Measurements from ENCODE around the gene GATD1. TPM values are rescaled to one million over a fixed set of nuclear protein-coding genes. Genes with fewer than 3 reads are reported as not detected.

The GATD1 gene
- total RNA-seq, 2 donors from 2014 or later, result 31.9 to 34.4 TPM

DNA sequence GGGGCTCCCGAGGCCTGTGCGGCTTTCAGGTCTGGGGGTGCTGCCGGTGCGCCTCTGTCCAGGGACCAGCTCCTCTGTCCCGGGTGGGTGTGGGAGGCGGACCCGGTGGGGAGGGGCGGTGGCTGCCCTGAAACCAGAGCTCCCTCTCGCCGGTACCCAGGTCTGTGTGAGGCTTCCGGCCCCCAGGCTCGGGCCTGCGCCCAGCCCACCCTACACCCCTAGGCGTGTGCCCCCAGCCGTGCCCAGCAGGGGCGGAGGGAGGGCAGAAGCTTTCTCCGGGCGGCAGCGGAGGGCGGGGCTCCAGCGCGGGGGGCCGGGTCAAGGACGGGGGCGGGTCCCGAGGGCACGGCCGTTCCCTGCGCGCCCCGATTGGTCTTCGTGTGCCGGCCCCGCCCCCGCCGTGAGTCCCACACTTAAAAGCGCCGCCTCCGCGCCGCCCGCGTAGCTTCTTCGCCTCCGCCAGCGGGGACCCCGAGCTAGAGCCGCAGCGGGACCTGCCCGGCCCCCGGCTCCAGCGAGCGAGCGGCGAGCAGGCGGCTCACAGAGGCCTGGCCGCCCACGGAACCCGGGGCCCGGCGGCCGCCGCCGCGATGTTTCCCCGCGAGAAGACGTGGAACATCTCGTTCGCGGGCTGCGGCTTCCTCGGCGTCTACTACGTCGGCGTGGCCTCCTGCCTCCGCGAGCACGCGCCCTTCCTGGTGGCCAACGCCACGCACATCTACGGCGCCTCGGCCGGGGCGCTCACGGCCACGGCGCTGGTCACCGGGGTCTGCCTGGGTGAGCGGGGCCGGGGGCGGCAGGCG lies 42.0 kb upstream of the GATD1 start:
- Mint-ChIP-seq H3K9me3 (no peaks in the 10 kb centered on the region), H3K36me3 (ENCODE audit: insufficient read depth in 2 of 2) (no peaks in the 10 kb centered on the region), H3K27me3 (ENCODE audit: low read depth) (no peaks in the 10 kb centered on the region), H3K4me3 (peak overlapping the region; percentile 87 to 89), H3K4me1 (ENCODE audit: low read depth) (peaks cover 11% of the 10 kb centered on the region), H3K27ac (no peak overlapping the region)
- peak; percentile 80 to 81 for ATAC-seq (replicated peaks in 1 of 2)
- DNase-seq, result peak; percentile 94 to 95

- peak within 1 kb of the TSS; percentile 87 to 89 for H3K4me3 Mint-ChIP-seq
- no peaks in the 10 kb centered on the region for H3K9me3 Mint-ChIP-seq
- peaks cover 0 to 3% of the 10 kb centered on the region in 2 donors for H3K36me3 Mint-ChIP-seq (ENCODE audit: insufficient read depth in 2 of 2)
- peaks cover 15% of the 10 kb centered on the region for H3K4me1 Mint-ChIP-seq (ENCODE audit: low read depth)
- H3K27ac Mint-ChIP-seq, result no peak within 1 kb of the TSS
- no peak for ATAC-seq (replicated peaks in 1 of 2)
- no peak for DNase-seq
- H3K27me3 Mint-ChIP-seq (ENCODE audit: low read depth), result no peaks in the 10 kb centered on the region
Measured at GRCh38 chr11:818396-819128, 41.3 kb upstream of the GATD1 start, which contains the start of gene PNPLA2. Gene PNPLA2 (plus strand): TSS chr11:818914. CDS start chr11:819719, 805 bp downstream.

DNA sequence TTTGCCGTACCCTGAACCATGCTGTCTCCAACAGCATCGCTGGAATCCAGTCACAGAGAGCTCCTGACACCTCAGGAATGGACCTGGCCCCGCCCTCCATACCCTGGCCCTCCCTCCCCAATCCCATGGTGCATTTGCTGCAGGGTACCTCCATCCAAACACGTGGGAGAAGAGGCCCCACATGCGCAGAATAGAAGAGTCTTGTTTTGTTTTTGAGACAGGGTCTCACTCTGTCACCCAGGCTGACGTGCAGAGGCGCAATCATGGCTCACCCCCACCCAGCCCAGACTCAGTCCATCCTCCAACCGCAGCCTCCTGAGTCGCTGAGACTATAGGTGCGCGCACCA lies 39.1 kb upstream of the GATD1 start:
- Mint-ChIP-seq H3K9me3 (no peaks in the 10 kb centered on the region), H3K36me3 (ENCODE audit: insufficient read depth in 2 of 2) (peaks cover 5 to 8% of the 10 kb centered on the region in 2 donors), H3K27me3 (ENCODE audit: low read depth) (no peaks in the 10 kb centered on the region), H3K27ac (no peak overlapping the region), H3K4me1 (ENCODE audit: low read depth) (peaks cover 29% of the 10 kb centered on the region), H3K4me3 (no peak overlapping the region)
- no peak for DNase-seq
- no peak for ATAC-seq (replicated peaks in 1 of 2)

DNA sequence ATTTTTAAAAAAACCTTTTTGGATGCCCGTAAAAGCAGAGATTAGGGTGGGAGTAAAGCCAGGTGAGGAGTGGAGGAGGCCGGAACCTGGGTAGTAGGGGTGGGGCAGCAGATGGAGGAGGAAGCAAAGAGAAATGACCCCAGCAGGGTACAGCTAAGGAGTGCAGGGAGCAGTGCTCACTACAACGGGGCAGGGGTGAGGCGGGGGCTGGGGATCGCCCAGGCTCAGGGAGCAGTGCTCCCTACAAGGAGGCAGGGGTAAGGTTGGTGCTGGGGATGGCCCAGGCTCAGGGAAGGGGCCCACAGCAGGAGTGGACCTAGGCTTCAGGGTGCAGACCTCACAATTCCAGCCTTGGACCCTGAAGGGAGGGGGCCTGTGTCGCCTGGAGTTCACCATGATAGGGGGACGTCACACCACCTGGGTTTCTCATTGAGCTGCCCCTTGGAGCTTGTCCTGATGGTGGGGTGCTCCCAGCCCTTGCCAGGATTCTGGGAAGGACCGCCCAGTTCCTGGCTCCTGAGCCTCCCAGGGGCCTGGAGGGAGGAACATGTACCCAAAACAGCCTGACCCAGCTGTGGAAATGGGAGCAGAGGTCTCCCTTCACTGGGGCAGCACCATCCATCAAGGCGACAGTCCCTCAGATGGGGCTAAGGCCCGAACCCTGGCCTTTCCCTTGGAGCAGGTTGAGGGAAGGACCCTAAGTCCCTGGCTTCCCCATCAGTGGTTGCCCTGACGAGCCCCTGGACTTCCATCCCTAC lies 38.6 kb upstream of the GATD1 start:
- Mint-ChIP-seq H3K4me1 (ENCODE audit: low read depth) (peaks cover 32% of the 10 kb centered on the region), H3K9me3 (no peaks in the 10 kb centered on the region), H3K27ac (no peak overlapping the region), H3K27me3 (ENCODE audit: low read depth) (no peaks in the 10 kb centered on the region), H3K4me3 (no peak overlapping the region), H3K36me3 (ENCODE audit: insufficient read depth in 2 of 2) (peaks cover 5 to 11% of the 10 kb centered on the region in 2 donors)
- ATAC-seq (replicated peaks in 1 of 2) (no peak), DNase-seq (no peak)

GRCh38 chr11:813456-814096 lies 36.3 kb upstream of the GATD1 start:
- DNase-seq, result no peak
- Mint-ChIP-seq H3K36me3 (ENCODE audit: insufficient read depth in 2 of 2) (peaks cover 5 to 14% of the 10 kb centered on the region in 2 donors), H3K4me3 (no peak overlapping the region), H3K27me3 (ENCODE audit: low read depth) (no peaks in the 10 kb centered on the region), H3K4me1 (ENCODE audit: low read depth) (peaks cover 40% of the 10 kb centered on the region), H3K27ac (no peak overlapping the region), H3K9me3 (no peaks in the 10 kb centered on the region)
- ATAC-seq (replicated peaks in 1 of 2), result no peak

GRCh38 chr11:813072-813455 lies 35.8 kb upstream of the GATD1 start:
- Mint-ChIP-seq H3K4me1 (ENCODE audit: low read depth) (peaks cover 45% of the 10 kb centered on the region), H3K27ac (no peak overlapping the region), H3K27me3 (ENCODE audit: low read depth) (no peaks in the 10 kb centered on the region), H3K9me3 (no peaks in the 10 kb centered on the region), H3K36me3 (ENCODE audit: insufficient read depth in 2 of 2) (peaks cover 5 to 14% of the 10 kb centered on the region in 2 donors), H3K4me3 (no peak overlapping the region)
- ATAC-seq (replicated peaks in 1 of 2) (no peak), DNase-seq (no peak)

GRCh38 chr11:812390-812789 lies 35.1 kb upstream of the GATD1 start:
- DNase-seq, result no peak
- peaks cover 5 to 14% of the 10 kb centered on the region in 2 donors for H3K36me3 Mint-ChIP-seq (ENCODE audit: insufficient read depth in 2 of 2)
- H3K27me3 Mint-ChIP-seq (ENCODE audit: low read depth), result no peaks in the 10 kb centered on the region
- no peak for ATAC-seq (replicated peaks in 1 of 2)
- peak overlapping the region; percentile 90 to 98 for H3K4me3 Mint-ChIP-seq
- no peaks in the 10 kb centered on the region for H3K9me3 Mint-ChIP-seq
- H3K27ac Mint-ChIP-seq, result peak overlapping the region; percentile 19
- peaks cover 47% of the 10 kb centered on the region for H3K4me1 Mint-ChIP-seq (ENCODE audit: low read depth)

GRCh38 chr11:811446-812245 lies 34.4 kb upstream of the GATD1 start:
- H3K4me1 Mint-ChIP-seq (ENCODE audit: low read depth), result peaks cover 48% of the 10 kb centered on the region

DNA sequence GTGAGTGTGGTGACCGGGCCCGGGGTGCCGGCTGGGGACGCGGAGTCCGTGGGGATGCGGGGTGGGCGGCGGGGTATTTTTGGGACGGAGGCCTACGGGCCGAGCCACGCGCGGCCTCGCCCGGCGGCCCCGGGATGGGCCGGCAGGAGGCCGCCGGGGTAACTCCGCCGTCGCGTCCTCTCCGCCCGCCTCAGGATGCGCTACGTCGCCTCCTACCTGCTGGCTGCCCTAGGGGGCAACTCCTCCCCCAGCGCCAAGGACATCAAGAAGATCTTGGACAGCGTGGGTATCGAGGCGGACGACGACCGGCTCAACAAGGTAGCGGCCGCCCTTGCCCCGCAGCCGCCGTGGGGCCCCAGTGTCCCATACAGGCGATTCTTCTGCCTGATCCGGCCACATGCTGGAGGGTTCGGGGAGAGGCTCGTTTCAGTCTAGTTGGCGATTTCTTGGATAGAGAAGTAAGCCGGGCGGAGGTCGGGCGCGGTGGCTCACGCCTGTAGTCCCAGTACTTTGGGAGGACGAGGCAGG lies 32.8 kb upstream of the GATD1 start:
- Mint-ChIP-seq H3K27ac (peak overlapping the region; percentile 97), H3K36me3 (ENCODE audit: insufficient read depth in 2 of 2) (peaks cover 5 to 14% of the 10 kb centered on the region in 2 donors), H3K4me1 (ENCODE audit: low read depth) (peaks cover 48% of the 10 kb centered on the region), H3K27me3 (ENCODE audit: low read depth) (no peaks in the 10 kb centered on the region), H3K9me3 (no peaks in the 10 kb centered on the region), H3K4me3 (peak overlapping the region; percentile 90 to 98)
- ATAC-seq (replicated peaks in 1 of 2) (peak in 1 of 2 donors; percentile 5), DNase-seq (no peak)

More at GRCh38 chr11:811446-812245, 34.4 kb upstream of the GATD1 start:
- Mint-ChIP-seq H3K27me3 (ENCODE audit: low read depth) (no peaks in the 10 kb centered on the region), H3K27ac (peak overlapping the region; percentile 96), H3K4me3 (peak overlapping the region; percentile 90 to 98), H3K36me3 (ENCODE audit: insufficient read depth in 2 of 2) (peaks cover 5 to 14% of the 10 kb centered on the region in 2 donors), H3K9me3 (no peaks in the 10 kb centered on the region)
- ATAC-seq (replicated peaks in 1 of 2), result no peak
- DNase-seq, result no peak

DNA sequence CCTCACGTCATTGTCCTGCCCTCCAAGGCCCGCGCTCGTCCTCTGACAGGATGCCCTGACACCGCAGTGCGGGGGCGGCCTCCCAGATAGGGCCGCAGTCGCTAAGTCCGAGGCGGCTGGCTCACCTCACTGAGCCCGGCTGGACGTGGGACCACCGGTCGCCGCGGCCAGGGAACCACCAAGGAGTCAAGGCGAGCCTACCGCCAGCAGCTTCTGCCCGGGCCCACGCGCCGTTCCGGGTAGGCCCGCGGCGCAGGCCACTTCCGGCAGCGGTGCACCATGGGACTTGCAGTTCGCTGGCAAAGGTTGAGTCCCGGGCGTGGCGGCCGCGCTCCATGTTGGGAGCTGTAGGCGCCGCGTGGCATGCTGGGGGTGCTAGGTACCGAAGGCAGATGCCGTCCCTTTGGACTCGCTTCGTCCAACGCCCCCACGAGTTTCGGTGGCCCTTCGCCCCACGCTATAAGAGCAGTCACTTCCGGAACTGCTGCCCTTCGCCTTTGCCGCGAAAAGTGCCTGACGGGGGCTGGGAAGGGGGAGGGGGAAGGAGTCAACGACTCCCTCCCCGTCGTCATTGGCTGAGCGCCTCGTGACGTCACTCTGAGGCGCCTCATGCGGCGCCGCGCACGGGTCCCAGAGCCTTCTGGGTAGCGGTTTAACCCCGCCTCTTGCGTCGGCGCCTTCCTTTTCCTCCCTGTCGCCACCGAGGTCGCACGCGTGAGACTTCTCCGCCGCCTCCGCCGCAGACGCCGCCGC lies 32.2 kb upstream of the GATD1 start, which contains the start of gene RPLP2:
TSS of gene RPLP2 (plus strand) at position 681 of the 753 bp plus-strand sequence. CDS start 268 bp downstream, outside the sequence.
- ATAC-seq (replicated peaks in 1 of 2) (peak; percentile 83 to 87), DNase-seq (peak; percentile 97 to 98)
- Mint-ChIP-seq H3K27ac (peak within 1 kb of the TSS; percentile 97), H3K4me1 (ENCODE audit: low read depth) (peaks cover 48% of the 10 kb centered on the region), H3K27me3 (ENCODE audit: low read depth) (no peaks in the 10 kb centered on the region), H3K9me3 (no peaks in the 10 kb centered on the region), H3K4me3 (peak within 1 kb of the TSS; percentile 90 to 98), H3K36me3 (ENCODE audit: insufficient read depth in 2 of 2) (peaks cover 5 to 14% of the 10 kb centered on the region in 2 donors)

Data from activated T-cell treated with anti-CD3 and anti-CD28 coated beads, Interleukin-2, amount 50 U/mL, for 72 hours (primary cell).